ENCODE results near the gene GTPBP2.

DNA sequence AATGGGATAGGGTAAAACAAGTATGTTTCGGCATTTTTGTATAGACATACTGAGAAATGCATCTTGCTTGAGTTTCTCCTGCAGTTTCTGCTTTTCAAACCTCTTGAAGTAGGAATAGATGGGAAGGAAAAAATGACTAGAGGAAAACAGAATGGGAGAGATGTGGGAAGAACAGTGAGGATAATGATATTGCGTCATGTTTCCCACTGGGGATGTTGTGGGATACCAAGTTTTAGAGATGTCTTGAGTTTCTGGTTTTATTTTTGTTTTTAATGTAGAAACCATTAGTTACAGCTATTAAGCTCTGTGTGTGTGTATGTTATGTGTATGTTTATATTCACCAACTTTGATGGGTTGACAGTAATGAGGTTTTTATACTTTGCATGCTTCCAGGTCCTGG, 28.5 kb downstream of the GTPBP2 start:
- no peak for TF ChIP-seq POLR2AphosphoS5 (IDR thresholded peaks at IDR 0.05; ENCODE audit: borderline replicate concordance, low read depth, low read length)
- no peak for TF ChIP-seq EZH2 (IDR thresholded peaks at IDR 0.05)
- no peak for TF ChIP-seq FOXP2 (optimal IDR thresholded peaks at IDR 0.05; ENCODE audit: control extremely low read depth, extremely low read length, insufficient read depth)

All from SK-N-MC (cell line).